Effector CD4-positive, alpha-beta T cell (primary cell): ENCODE measurements around the gene GPC2.
"Not testable (repeated sequence)": the region's sequence is repeated elsewhere in the genome, so short reads cannot be mapped to it uniquely, and the experiment has no call there.

Experiments used
- DNase-seq: peaks from one replicate; pipeline ENCODE4 v3.0.0-alpha.2; 2020

GPC2 gene

DNA sequence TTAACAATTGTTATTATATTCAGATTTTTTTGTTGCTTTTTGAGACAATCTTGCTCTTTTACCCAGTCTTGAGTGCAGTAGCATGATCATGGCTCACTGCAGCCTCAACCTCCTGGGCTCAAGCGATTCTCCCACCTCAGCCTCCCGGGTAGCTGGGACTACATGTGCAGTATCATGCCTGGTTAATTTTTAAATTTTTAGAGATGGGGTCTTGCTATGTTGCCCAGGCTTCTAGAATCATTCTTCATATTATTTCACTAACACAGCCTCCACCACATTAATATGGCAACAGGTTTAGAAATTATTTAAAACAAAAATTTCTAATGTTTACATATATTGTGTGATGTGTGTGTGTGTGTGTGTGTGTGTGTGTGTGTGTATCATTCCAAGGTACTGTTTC lies 29.9 kb downstream of the GPC2 start:
- DNase-seq: no peak

DNA sequence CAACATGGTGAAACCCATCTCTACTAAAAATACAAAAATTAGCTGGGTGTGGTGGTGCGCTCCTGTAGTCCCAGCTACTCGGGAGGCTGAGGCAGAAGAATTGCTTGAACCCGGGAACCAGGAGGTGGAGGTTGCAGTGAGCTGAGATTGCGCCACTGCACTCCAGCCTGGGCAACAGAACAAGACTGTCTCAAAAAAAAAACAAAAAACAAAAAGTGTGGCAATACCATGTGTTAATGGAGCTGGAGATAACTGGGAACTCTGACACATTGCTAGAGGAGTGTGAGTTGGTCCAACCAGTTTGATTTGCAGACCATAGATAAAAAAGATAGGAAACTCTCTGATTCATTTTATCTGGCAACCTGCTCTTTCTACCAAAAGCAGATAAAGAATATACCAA lies 30.8 kb downstream of the GPC2 start:
- DNase-seq: not testable (repeated sequence)

DNA sequence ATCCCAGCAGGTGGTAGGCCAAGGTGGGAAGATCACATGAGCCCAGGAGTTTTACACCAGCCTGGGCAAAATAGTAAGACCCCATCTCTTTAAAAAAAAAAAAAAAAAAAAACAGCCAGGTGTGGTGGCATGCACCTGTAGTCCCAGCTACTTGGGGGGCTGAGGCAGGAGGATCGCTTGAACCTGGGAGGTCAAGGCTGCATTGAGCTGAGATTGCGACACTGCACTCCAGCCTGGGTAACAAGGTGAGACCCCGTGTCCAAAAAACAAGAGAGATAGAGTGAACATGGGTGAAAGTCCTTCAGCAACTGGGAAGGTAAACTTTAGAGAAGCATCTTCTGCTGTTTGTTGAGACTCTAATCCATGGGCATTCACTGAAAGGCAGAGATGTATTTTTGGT lies 34.7 kb downstream of the GPC2 start:
- no peak for DNase-seq

DNA sequence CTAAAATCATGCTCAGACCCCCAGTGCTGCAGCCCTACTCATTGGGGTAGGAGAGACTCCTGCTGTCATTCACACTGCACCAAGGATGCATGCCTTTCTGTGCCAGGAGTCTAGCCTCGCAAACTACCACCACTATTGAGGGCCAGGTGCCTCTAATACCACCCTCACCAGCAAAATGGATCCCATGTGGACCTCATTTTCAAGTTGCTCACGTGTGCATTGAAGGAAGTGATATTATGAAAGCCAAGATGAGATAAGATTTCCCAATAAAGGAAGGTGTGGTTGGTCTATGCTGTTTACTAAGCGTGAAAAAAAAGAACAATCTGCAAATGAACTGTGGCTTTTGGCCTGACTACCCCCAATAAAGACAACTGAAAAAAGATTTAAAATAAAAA lies 35.6 kb downstream of the GPC2 start:
- DNase-seq: no peak

DNA sequence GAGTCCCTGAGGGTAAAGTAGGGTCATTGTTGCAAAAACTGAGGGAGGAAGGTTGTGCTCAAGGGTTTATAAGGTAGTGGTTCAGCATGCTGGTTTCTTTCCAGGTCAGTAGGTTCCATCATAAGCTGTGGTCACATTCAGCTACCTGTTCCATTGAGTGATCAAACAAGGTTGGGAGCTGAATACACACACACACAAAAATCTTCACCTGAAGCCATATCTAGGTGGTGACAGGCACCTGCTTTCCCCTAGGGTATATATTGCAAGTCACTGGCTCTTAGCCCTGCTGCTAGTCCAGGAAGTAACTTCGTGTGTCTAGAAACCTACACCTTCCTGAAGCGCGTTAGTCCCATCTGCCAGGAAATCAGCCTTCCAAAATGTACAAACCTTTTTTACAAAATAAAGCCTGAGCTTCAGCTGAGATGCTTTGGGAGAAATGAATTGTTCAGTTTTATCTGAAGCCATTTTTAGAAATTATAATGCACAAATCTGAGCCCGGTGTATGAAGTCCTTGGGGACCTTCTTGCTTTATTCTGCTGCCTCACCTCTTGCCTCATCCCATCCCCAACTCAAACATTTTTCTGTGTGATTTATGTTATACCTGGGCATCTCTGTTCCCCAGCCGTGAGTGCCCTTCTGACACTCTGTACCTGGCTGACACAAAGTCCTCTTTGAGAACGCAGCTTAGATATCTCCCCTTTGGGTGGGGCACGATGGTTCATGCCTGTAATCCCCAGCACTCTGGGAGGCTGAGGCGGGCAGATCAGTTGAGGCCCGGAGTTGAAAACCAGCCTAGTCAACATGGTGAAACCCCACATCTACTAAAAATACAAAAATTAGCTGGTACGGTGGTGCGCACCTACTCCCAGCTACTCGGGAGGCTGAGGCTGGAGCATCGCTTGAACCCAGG lies 39.1 kb downstream of the GPC2 start:
- no peak for DNase-seq

DNA sequence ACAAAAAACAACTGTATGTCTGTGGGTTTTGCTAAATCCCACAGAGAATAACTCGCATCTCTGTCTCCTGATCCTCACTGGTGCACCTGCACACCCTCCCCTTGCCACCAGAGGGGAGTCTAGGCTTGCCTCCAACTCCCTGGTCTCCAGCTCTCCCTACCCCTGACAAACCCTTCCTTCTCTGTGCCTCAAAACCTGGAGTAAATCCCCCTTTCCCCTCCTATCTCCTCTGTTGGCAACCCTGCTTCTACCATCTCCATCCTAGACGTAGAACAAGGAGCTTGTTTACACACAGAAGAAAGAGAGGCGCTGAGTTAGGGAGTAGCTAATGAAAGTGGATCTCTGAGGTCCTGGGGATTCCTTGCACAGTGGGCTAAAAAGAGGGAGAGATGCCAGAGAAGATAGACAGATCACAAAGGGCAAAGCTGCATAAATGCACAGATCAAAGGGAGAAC lies 44.5 kb downstream of the GPC2 start:
- peak; percentile 51 for DNase-seq

- no peak for DNase-seq
These were observed 45.1 kb downstream of the GPC2 start for GRCh38 chr7:100132126-100132525.

GRCh38 chr7:100130608-100131453 lies 46.4 kb downstream of the GPC2 start:
- DNase-seq: peak; percentile 82

DNA sequence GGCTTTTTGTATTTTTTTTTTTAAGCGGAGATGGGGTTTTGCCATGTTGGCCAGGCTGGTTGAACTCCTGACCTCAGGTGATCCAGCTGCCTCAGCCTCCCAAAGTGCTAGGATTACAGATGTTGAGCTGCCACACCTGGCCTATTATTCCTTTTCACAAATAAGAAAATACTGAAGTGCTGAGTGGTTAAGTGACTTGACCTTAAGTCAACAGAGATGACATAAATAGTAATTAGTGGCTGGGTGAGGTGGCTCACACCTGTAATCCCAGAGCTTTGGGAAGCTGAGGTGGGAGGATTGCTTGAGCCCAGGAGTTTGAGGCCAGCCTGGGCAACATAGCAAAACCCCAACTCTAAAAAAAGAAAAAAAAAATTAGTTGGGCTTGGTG lies 47.0 kb downstream of the GPC2 start:
- not testable (repeated sequence) for DNase-seq

GRCh38 chr7:100128637-100128963 lies 48.6 kb downstream of the GPC2 start:
- no peak for DNase-seq

DNA sequence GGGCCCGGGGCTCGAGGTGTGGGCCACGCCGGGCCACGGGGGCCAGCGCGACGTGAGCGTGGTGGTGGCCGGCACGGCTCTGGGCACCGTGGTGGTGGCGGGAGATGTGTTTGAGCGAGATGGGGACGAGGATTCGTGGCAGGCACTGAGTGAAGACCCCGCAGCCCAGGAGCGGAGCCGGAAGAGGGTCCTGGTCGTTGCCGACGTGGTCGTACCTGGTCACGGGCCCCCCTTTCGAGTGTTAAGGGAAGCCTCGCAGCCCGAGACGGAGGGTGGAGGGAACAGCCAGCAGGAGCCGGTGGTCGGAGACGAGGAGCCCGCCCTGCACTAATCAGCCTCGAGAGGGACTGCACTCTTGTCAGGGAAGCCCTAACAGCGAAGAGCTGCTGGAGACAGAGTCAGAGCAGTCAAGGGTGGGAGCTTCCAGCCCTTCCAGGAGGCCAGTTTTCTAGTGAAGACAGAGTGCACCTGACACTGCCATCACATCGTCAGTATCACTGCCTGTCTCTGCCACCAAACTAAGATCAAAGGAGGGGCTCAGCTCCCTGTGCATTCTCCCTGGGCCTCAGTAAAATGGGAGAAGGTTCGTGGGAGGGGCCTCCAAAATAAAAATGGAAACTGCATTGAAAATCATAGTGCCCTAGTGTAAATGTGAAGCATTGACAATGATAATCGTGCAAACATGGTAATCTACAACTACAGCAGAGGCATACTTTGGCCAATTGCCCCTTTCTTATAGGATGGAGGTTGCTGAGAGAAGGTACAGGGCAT lies 49.1 kb downstream of the GPC2 start:
- no peak for DNase-seq

- peak; percentile 89 for DNase-seq
These were observed 50.0 kb downstream of the GPC2 start, which contains the start of gene MBLAC1 for GRCh38 chr7:100126931-100127865. MBLAC1 (plus strand) TSS chr7:100126967; CDS start chr7:100127396, 429 bp downstream.

GRCh38 chr7:100126239-100126930 lies 50.8 kb downstream of the GPC2 start:
- DNase-seq: no peak

DNA sequence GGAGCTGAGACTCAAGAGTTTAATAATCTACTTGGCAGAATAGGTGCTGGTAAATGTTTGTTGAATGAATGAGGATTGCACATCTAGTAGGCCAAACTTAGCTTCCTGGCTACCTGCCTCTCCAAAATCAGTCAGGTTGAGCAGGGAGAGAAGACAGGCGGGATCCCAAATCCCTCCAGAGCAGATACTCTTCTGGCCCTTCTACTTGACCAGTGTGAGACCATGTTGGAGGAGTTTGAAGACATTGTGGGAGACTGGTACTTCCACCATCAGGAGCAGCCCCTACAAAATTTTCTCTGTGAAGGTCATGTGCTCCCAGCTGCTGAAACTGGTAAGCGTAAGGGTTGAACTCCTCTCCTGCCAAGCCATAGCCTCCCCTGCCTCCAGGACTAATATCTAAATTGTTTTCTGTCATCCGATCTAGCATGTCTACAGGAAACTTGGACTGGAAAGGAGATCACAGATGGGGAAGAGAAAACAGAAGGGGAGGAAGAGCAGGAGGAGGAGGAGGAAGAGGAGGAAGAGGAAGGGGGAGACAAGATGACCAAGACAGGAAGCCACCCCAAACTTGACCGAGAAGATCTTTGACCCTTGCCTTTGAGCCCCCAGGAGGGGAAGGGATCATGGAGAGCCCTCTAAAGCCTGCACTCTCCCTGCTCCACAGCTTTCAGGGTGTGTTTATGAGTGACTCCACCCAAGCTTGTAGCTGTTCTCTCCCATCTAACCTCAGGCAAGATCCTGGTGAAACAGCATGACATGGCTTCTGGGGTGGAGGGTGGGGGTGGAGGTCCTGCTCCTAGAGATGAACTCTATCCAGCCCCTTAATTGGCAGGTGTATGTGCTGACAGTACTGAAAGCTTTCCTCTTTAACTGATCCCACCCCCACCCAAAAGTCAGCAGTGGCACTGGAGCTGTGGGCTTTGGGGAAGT lies 52.6 kb downstream of the GPC2 start:
- DNase-seq: no peak

DNA sequence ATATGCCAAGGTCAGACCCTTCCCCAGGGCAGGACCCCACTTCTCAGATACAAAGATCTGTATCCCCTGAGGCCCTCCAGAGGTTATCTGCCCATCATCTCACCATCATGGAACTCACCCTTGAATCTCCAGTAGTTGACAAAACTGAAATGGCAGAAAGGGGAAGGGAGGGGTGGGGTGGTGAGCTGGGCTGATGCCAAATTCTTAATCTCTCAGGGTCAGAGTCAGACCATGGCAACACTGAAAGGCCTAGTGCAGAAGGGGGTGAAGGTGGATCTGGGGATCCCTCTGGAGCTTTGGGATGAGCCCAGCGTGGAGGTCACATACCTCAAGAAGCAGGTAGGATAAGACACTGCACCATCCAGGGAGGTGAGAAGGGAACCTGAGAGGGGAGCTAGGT lies 54.6 kb downstream of the GPC2 start:
- no peak for DNase-seq

DNA sequence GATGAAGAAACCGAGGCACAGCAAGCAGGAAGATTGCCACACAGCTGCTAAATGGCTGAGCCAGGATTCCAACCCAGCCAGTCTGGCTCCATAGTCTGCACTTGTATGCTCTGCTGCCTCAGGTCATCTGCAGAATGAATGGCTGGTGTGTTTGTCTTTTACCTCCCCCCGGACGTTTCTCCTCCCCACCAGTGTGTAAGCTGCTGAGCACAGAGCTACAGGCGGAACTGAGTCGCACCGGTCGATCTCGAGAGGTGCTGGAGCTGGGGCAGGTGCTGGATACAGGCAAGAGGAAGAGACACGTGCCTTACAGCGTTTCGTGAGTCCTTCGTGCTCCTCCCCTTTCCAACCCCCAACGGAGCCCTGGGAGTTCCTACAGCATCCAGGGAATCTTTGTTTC lies 55.1 kb downstream of the GPC2 start:
- DNase-seq: no peak

DNA sequence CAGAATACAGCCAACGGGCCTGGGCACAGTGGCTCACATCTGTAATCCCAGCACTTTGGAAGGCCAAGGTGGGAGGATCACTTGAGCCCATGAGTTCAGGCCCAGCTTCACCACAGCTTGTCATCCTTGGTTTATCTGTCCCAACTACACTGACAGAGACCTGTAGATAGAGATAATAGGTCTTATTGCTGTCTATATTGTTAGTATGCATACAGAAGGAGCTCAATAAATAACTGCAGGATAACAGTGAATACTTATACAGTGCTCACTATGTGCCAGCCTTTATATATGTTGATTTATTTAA lies 56.5 kb downstream of the GPC2 start:
- no peak for DNase-seq

DNA sequence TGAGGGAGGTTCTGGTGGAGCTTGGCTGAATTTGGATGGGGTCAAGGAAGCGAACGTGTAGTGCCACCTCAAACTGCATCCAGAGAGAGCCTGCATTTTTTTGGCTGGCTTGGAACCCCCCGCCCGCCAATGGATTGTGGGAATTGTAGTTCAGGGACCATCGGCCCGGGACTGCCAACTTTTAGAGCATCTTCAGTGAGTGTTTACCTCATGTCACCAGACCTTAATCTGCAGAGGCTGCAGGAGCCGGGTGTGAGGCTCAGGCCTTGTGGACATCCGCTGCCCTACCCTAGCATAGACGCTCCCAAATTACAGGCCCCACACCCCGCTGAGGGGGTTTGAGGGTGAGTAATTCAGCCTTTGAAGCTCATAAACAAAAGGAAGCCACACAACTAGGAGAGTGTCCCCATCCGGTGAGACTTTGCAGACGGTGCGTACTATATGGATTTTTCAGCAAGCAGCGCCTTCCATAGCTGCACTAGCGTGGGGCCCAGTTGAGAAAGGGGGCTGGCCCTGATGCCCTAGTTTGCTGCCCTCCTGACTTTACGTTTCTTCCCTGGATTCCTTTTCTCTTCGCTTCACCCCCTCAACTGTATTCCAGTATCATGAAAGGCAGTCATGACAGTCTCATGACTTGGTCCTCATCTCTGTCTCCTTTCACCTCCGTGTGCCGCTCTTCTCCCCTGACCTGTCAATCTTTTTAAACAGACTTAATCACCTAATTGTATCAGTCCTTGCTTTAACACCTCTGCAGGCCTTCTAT lies 57.0 kb downstream of the GPC2 start:
- peak; percentile 63 for DNase-seq
